IPS-20b (cell line): ENCODE measurements around the gene SLC35F3.

Experiments
- H3K27ac ChIP-seq: one replicate; pipeline ENCODE4 v1.5.1; 2013; ENCODE audit warnings: low read length
- H3K27me3 ChIP-seq: 2 replicates; pipeline ENCODE4 v1.6.1; 2013; ENCODE audit warnings: mild to moderate bottlenecking, low read length, inconsistent platforms; ENCODE audit not compliant: insufficient read depth
- H3K36me3 ChIP-seq: 2 replicates; pipeline ENCODE4 v1.6.1; 2013; ENCODE audit warnings: low read depth, mild to moderate bottlenecking, inconsistent platforms, low read length, moderate library complexity; ENCODE audit not compliant: insufficient read depth
- H3K4me1 ChIP-seq: 2 replicates; pipeline ENCODE4 v1.6.1; 2013; ENCODE audit warnings: mild to moderate bottlenecking, control low read depth, inconsistent platforms, low read length, moderate library complexity; ENCODE audit not compliant: insufficient read depth
- H3K4me3 ChIP-seq: 2 replicates; pipeline ENCODE4 v1.5.1; 2013; ENCODE audit warnings: mild to moderate bottlenecking, low read length, inconsistent platforms
- H3K9ac ChIP-seq: 2 replicates; pipeline ENCODE4 v1.6.1; 2013; ENCODE audit warnings: low read depth, mild to moderate bottlenecking, inconsistent platforms, low read length, moderate library complexity
- H3K9me3 ChIP-seq: 2 replicates; pipeline ENCODE4 v1.6.1; 2013; ENCODE audit warnings: mild to moderate bottlenecking, low read depth, low read length, inconsistent platforms; ENCODE audit not compliant: insufficient read depth

SLC35F3 gene

DNA sequence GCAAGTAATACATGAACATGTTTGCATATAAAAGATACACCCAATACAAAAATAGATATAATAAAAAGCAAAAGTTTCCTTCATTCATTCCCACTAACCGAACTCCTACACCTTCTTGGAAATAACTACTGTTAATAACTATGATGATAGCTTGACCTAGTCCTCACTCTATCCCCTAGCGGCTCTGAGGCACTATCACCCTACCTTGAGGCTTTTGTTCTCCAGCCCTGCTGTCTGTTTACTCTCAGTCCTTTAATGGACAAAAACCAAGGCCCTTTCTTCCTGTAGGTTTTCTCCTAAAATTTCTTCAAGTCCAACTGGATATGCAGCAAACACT is 186.6 kb downstream of the SLC35F3 start:
- H3K4me1 ChIP-seq = no peaks in the 10 kb centered on the region
- H3K9ac ChIP-seq = no peak overlapping the region
- H3K9me3 ChIP-seq = no peaks in the 10 kb centered on the region
- H3K36me3 ChIP-seq = no peaks in the 10 kb centered on the region
- no peak overlapping the region for H3K27ac ChIP-seq
- H3K27me3 ChIP-seq = no peaks in the 10 kb centered on the region
- H3K4me3 ChIP-seq = no peak overlapping the region

DNA sequence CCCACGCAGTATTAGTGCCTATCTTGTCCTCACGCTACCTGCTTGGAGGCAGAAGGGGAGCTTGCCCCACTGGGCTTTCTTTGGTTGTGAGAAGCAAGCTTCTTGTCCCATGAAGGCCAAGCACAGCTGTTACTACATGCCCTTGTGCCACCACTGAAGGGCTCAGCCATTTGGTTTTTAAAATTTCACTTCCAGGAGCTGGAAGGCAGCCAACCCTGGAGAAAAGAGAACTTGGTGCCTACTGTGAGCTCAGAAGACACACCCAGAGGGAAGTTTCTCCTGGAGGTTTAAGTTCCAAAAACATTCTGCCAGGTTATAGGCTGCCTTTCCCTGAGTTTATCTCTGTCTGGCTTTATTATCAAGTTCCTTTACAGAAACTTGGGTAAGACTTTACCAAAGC is 187.4 kb downstream of the SLC35F3 start:
- Histone ChIP-seq H3K4me3 (no peak overlapping the region), H3K9me3 (no peaks in the 10 kb centered on the region), H3K27ac (no peak overlapping the region), H3K36me3 (no peaks in the 10 kb centered on the region), H3K9ac (no peak overlapping the region), H3K4me1 (no peaks in the 10 kb centered on the region), H3K27me3 (no peaks in the 10 kb centered on the region)

DNA sequence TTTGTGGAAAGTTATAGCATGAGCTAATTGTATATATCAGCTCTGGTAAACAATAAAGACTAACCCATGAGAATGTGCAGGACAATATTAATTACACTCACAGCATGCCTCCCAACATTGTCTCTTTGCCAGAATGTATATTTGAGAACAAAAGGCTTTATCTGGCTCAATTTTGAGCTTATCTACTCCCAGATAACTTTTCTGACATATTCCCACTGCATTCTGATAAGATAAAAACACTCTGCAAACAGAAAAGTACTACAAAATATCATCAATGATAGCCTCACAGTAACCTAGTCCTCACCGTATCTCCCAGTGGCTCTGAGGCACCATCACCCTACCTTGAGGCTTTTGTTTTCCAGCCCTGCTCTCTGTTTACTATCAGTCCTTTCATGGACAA is 188.6 kb downstream of the SLC35F3 start:
- Histone ChIP-seq H3K9ac (no peak overlapping the region), H3K9me3 (no peaks in the 10 kb centered on the region), H3K36me3 (no peaks in the 10 kb centered on the region), H3K4me1 (no peaks in the 10 kb centered on the region), H3K4me3 (no peak overlapping the region), H3K27me3 (no peaks in the 10 kb centered on the region), H3K27ac (no peak overlapping the region)

- Histone ChIP-seq H3K27ac (no peak overlapping the region), H3K4me1 (no peaks in the 10 kb centered on the region), H3K9ac (no peak overlapping the region), H3K4me3 (no peak overlapping the region), H3K27me3 (no peaks in the 10 kb centered on the region), H3K36me3 (no peaks in the 10 kb centered on the region), H3K9me3 (no peaks in the 10 kb centered on the region)
Observed at GRCh38 chr1:234093741-234094140, 189.3 kb downstream of the SLC35F3 start.

DNA sequence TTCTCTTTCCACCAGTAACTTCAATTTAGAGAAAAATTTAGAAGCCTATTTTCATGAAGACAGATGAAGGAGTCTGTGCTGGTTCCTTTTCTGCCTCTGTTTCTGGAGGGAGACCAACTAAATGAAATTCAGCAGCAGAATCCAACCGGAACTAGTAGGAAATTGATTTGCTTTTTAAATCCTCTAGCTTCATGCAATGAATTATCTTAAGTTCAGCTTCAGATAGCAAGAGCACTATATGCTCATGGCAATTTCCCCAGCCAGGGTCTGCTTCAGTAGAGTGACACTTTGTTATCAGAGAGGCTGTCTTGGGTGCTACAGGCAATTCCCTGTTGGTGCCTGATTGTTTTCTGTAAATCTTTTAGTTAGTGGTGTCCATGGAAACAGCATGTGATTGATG is 189.7 kb downstream of the SLC35F3 start:
- Histone ChIP-seq H3K9ac (no peak overlapping the region), H3K9me3 (no peaks in the 10 kb centered on the region), H3K4me1 (no peaks in the 10 kb centered on the region), H3K4me3 (no peak overlapping the region), H3K36me3 (no peaks in the 10 kb centered on the region), H3K27me3 (no peaks in the 10 kb centered on the region), H3K27ac (no peak overlapping the region)

DNA sequence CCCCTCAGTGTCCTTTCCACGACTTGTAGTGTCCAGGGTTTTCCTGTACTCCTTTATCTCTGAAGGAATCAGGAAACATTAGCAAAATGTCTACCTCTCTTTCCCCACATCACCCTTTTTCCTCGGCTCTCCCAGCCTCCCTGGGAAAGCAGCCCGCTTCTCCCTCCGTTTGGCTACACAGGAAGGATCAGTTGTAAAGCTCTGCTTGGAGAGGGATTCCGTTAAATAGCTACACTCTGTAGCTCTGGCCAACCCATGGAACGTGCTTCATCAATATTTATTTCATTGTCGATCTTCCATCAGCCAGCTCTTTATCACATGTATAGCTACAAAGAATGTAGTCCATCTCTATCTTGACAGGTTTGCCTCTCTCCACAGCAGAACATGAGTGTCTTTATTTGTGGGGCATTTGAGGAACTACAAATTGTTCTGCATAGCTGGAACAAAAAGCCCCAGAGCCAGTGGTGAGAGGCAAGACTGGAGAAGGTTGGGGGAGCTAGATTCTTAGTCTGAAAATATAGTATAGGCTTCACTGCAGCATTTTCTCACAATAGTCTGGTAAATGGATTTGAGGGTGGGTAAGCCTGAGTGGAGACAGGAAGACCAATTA is 191.8 kb downstream of the SLC35F3 start:
- H3K9ac ChIP-seq = no peak overlapping the region
- no peak overlapping the region for H3K4me3 ChIP-seq
- H3K4me1 ChIP-seq = no peaks in the 10 kb centered on the region
- H3K27me3 ChIP-seq = no peaks in the 10 kb centered on the region
- H3K27ac ChIP-seq = no peak overlapping the region
- H3K9me3 ChIP-seq = no peaks in the 10 kb centered on the region
- H3K36me3 ChIP-seq = no peaks in the 10 kb centered on the region

DNA sequence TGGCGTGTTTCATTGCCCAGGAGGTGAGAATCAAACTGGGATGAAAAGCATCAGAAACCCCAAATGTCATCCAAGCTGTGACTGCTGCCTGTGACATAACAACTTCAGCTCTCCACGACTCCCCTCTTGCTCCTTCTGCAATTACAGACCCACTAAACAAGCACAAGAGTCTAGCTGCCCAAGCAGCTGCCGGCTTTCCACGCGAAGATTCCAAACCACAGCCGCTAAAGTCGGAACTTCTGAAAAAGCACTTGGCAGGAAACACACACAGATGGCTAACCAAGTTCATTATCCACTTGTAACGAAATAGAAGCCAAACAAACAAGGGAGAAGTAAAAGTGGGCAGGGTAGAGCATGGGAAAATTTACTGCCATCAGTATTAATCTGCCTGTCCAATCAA is 198.1 kb downstream of the SLC35F3 start:
- no peaks in the 10 kb centered on the region for H3K27me3 ChIP-seq
- H3K27ac ChIP-seq = no peak overlapping the region
- H3K4me1 ChIP-seq = no peaks in the 10 kb centered on the region

DNA sequence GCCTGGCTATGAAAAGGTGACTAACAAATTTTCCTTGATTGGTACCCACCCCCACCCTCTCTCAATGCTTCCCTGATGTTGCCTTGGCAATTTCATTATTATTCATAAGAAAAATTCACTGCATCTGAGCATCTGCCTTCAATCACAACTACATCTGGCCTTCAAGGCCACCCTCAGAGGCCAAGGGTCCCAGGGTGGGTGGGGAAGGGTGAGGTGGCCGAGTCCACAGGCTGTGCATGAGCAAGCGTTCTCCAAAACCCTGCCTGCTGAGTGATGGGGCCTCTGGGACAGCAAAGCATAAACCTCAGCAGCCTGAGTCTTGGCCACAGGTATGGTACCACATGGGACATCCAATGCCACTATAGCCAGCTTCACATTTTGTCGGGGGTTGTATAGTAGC is 198.7 kb downstream of the SLC35F3 start:
- H3K4me3 ChIP-seq = no peak overlapping the region
- H3K9ac ChIP-seq = no peak overlapping the region
- no peaks in the 10 kb centered on the region for H3K36me3 ChIP-seq
- no peaks in the 10 kb centered on the region for H3K27me3 ChIP-seq
- no peaks in the 10 kb centered on the region for H3K9me3 ChIP-seq
- no peak overlapping the region for H3K27ac ChIP-seq
- no peaks in the 10 kb centered on the region for H3K4me1 ChIP-seq

More for the DNA sequence above, 198.1 kb downstream of the SLC35F3 start:
- no peak overlapping the region for H3K9ac ChIP-seq
- H3K36me3 ChIP-seq = no peaks in the 10 kb centered on the region
- no peak overlapping the region for H3K4me3 ChIP-seq
- H3K9me3 ChIP-seq = no peaks in the 10 kb centered on the region

DNA sequence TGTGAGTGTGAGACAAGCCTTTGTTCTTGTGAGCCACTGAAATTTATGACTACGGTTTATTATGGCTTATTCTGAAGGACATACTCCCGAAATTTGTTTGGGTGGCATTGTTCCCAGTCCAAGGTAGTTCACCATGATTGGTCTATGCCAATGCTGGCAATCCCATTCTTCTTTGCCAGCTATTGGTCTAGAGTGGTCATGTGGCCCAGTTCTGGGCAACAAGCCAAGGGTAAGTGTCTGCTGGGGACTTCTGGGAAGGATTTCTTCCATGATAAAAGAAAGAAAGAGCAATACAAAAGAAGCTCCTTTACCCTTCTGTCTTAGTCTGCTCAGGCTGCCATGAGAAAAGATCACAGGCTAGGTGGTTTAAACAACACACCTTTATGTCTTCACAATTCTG is 201.6 kb downstream of the SLC35F3 start:
- no peaks in the 10 kb centered on the region for H3K27me3 ChIP-seq
- no peak overlapping the region for H3K9ac ChIP-seq
- H3K36me3 ChIP-seq = no peaks in the 10 kb centered on the region
- H3K4me1 ChIP-seq = no peaks in the 10 kb centered on the region
- no peak overlapping the region for H3K4me3 ChIP-seq
- no peak overlapping the region for H3K27ac ChIP-seq
- no peaks in the 10 kb centered on the region for H3K9me3 ChIP-seq

- H3K9ac ChIP-seq = no peak overlapping the region
- H3K4me1 ChIP-seq = no peaks in the 10 kb centered on the region
- no peaks in the 10 kb centered on the region for H3K36me3 ChIP-seq
- H3K9me3 ChIP-seq = no peaks in the 10 kb centered on the region
- H3K4me3 ChIP-seq = no peak overlapping the region
- no peaks in the 10 kb centered on the region for H3K27me3 ChIP-seq
- no peak overlapping the region for H3K27ac ChIP-seq
Observed at GRCh38 chr1:234107416-234108021, 203.0 kb downstream of the SLC35F3 start.

GRCh38 chr1:234108921-234109320 is 204.4 kb downstream of the SLC35F3 start:
- H3K9ac ChIP-seq = no peak overlapping the region
- H3K4me1 ChIP-seq = no peaks in the 10 kb centered on the region
- H3K27me3 ChIP-seq = no peaks in the 10 kb centered on the region
- no peaks in the 10 kb centered on the region for H3K9me3 ChIP-seq
- no peaks in the 10 kb centered on the region for H3K36me3 ChIP-seq
- no peak overlapping the region for H3K27ac ChIP-seq
- no peak overlapping the region for H3K4me3 ChIP-seq

- H3K27me3 ChIP-seq = no peaks in the 10 kb centered on the region
- H3K4me3 ChIP-seq = no peak overlapping the region
- H3K36me3 ChIP-seq = no peaks in the 10 kb centered on the region
- no peak overlapping the region for H3K9ac ChIP-seq
- no peaks in the 10 kb centered on the region for H3K9me3 ChIP-seq
- no peaks in the 10 kb centered on the region for H3K4me1 ChIP-seq
- H3K27ac ChIP-seq = no peak overlapping the region
Observed at GRCh38 chr1:234109840-234110239, 205.4 kb downstream of the SLC35F3 start.
